Prostate gland (tissue), 2 donors: ENCODE data around the gene NEDD4. TPM values are rescaled to one million over a fixed set of nuclear protein-coding genes. Genes with fewer than 3 reads are reported as not detected.
"Not testable (repeated sequence)": the region's sequence is repeated elsewhere in the genome, so short reads cannot be mapped to it uniquely, and the experiment has no call there.

Source experiments
- DNase-seq: peaks from one replicate; pipeline ENCODE4 v3.0.0-alpha.2; 2019; ENCODE audit warnings: low spot score
- H3K27ac ChIP-seq, 2 donors: fragments of 200-600 bp; sonication (generic); 2 replicates each; pipeline ENCODE4 v1.5.1; 2017 to 2019
- H3K27me3 ChIP-seq: fragments of 200-600 bp; sonication (generic); replicated peaks from 2 replicates; pipeline ENCODE4 v1.5.1; 2019; ENCODE audit not compliant: insufficient read depth
- H3K36me3 ChIP-seq, 2 donors: fragments of 200-600 bp; sonication (generic); 1 replicate in 1 of 2; 2 replicates in 1 of 2; pipeline versions ENCODE4 v1.5.1 to v1.8.1; 2017 to 2019
- H3K4me1 ChIP-seq: fragments of 200-600 bp; sonication (generic); replicated peaks from 2 replicates; pipeline ENCODE4 v1.5.1; 2019
- H3K4me3 ChIP-seq, 2 donors: fragments of 200-600 bp; sonication (generic); 2 replicates each; pipeline ENCODE4 v1.5.1; 2017 to 2019
- H3K9me3 ChIP-seq: fragments of 200-600 bp; sonication (generic); 2 replicates; pipeline ENCODE4 v1.5.1; 2017
- CTCF ChIP-seq, 4 experiments: fragments of 200-600 bp in 2 of 4; fragments of 450-650 bp in 2 of 4; sonication (generic) in 2 of 4; IDR thresholded peaks; 1 replicate in 3 of 4; 2 replicates in 1 of 4; pipeline ENCODE4 v1.5.1; 2016 to 2019; ENCODE audit warnings: antibody characterized with exemption in 4 of 4, mild to moderate bottlenecking in 2 of 4, moderate library complexity in 2 of 4
- POLR2A ChIP-seq: fragments of 450-650 bp; IDR thresholded peaks from one replicate; pipeline ENCODE4 v1.6.1; 2016; ENCODE audit warnings: antibody characterized with exemption, mild to moderate bottlenecking
- POLR2AphosphoS5 ChIP-seq: sonication (generic); formaldehyde crosslinking; IDR thresholded peaks from one replicate; pipeline ENCODE4 v1.6.1; 2017; ENCODE audit warnings: antibody characterized with exemption
- WGBS: methylation state at CpG from one replicate; pipeline ENCODE4 v1.1.5; 2018; 5-methylcytosine and 5-hydroxymethylcytosine counted together
- intact Hi-C: fragments of 100-400 bp; cut with DNase I; formaldehyde crosslinking; loops from one replicate; pipeline ENCODE4 v1.14.2; 2022
- total RNA-seq, 2 donors: library from RNA; depleted of rRNA; stranded (reverse); fragments of >200 nt; gene quantifications; one replicate each; pipeline ENCODE4 v1.1.0, GENCODE V29; 2016

NEDD4 gene
- total RNA-seq, 2 donors from 2014 or later, result 9.5 to 14.8 TPM

GRCh38 chr15:55869660-55870059, 123.8 kb downstream of the NEDD4 start:
- intact Hi-C loops, result no loop called here
- TF ChIP-seq CTCF (IDR thresholded peaks at IDR 0.05), result no peak
- TF ChIP-seq POLR2AphosphoS5, result no peak
- TF ChIP-seq POLR2A, result no peak
- Histone ChIP-seq H3K4me1 (no peaks in the 10 kb centered on the region), H3K27me3 (no peaks in the 10 kb centered on the region), H3K27ac (no peak overlapping the region), H3K9me3 (no peaks in the 10 kb centered on the region), H3K36me3 (no peaks in the 10 kb centered on the region), H3K4me3 (no peak overlapping the region)
- DNase-seq, result no peak
- WGBS, result 98% methylated on average over 2 of the region's 2 CpGs

- Histone ChIP-seq H3K4me1 (no peaks in the 10 kb centered on the region), H3K9me3 (no peaks in the 10 kb centered on the region), H3K4me3 (no peak overlapping the region), H3K27me3 (no peaks in the 10 kb centered on the region), H3K36me3 (no peaks in the 10 kb centered on the region), H3K27ac (no peak overlapping the region)
- DNase-seq, result no peak
- TF ChIP-seq POLR2A (no peak), CTCF (IDR thresholded peaks at IDR 0.05) (no peak), POLR2AphosphoS5 (no peak)
- intact Hi-C loops, result no loop called here
- 46% methylated on average over 3 of the region's 3 CpGs for WGBS
Observed at GRCh38 chr15:55868707-55869106, 124.7 kb downstream of the NEDD4 start.

GRCh38 chr15:55868291-55868690, 125.1 kb downstream of the NEDD4 start:
- intact Hi-C loops, H3K27ac ChIP-seq, H3K36me3 ChIP-seq, H3K9me3 ChIP-seq, H3K4me1 ChIP-seq, H3K4me3 ChIP-seq, H3K27me3 ChIP-seq, DNase-seq: not testable (repeated sequence)
- 93% methylated on average over 4 of the region's 4 CpGs for WGBS

GRCh38 chr15:55863911-55864310, 129.5 kb downstream of the NEDD4 start:
- H3K27ac ChIP-seq, result no peak overlapping the region
- H3K36me3 ChIP-seq, result no peaks in the 10 kb centered on the region
- no peaks in the 10 kb centered on the region for H3K4me1 ChIP-seq
- intact Hi-C loops, result no loop called here
- H3K27me3 ChIP-seq, result no peaks in the 10 kb centered on the region
- H3K4me3 ChIP-seq, result no peak overlapping the region
- DNase-seq, result no peak
- H3K9me3 ChIP-seq, result no peaks in the 10 kb centered on the region
- TF ChIP-seq POLR2AphosphoS5 (no peak), CTCF (IDR thresholded peaks at IDR 0.05) (no peak), POLR2A (no peak)

- intact Hi-C loops, result no loop called here
- WGBS, result 90% methylated on average over 2 of the region's 2 CpGs
- no peak for TF ChIP-seq POLR2AphosphoS5
- TF ChIP-seq POLR2A, result no peak
- no peak for TF ChIP-seq CTCF (IDR thresholded peaks at IDR 0.05)
- DNase-seq, result no peak
- H3K9me3 ChIP-seq, result no peaks in the 10 kb centered on the region
- H3K27ac ChIP-seq, result no peak overlapping the region
- H3K4me3 ChIP-seq, result no peak overlapping the region
- no peaks in the 10 kb centered on the region for H3K4me1 ChIP-seq
- H3K27me3 ChIP-seq, result no peaks in the 10 kb centered on the region
- no peaks in the 10 kb centered on the region for H3K36me3 ChIP-seq
Observed at GRCh38 chr15:55861115-55861514, 132.3 kb downstream of the NEDD4 start.
